Measurements from ENCODE around the gene EVX2. TPM values are rescaled to one million over a fixed set of nuclear protein-coding genes. Genes with fewer than 3 reads are reported as not detected.

The EVX2 gene
- total and polyA plus RNA-seq, 2 of the 13 experiments (the other 11 are each of a cell fraction or from before 2014, with no cell fraction given): not detected

DNA sequence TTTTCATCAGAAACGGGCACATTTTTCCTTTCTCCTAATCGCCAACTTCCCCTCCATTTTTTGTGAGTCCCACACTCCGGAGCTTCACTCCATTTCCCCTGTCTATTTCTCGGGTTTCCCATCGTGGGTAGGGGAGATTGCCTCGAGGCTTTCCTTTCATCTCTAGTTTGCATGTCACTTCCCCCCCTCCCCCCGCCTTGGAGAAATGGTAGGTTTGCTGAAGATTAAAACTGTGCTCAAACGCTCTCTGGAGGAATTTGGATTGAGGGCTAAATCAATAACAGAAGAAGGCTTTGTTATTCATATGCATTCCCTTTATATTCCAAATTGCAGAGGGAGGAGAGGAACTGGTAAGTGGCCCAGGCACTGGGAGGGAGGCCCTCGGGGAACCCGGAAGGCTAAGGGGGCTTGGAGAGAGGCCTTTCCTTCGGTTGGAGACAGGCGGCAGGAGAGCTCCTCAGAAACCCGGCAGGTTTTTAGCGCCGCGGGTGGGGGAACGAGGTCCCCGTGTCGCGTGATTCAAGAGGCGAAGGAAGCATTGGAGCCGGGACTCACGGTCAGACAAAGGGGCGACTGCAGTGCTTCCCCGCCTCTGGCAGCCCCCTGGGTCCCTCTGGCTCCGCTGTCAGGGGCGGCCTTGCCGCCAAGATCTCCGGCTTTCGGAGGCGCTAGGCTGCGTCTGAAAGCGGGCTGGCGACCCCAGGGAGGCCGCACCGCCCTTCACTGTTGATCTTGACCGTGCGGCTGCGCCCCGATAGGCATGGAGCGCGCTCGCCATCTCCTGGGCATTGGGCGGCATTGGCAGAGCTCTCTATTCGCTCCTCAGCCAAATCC is 13.4 kb upstream of the EVX2 start (continued):
- no peak for TF ChIP-seq ZNF670 (CRISPR knock-in tag; IDR thresholded peaks at IDR 0.05; ENCODE audit: borderline replicate concordance)
- no peak for TF ChIP-seq ZNF260 (CRISPR knock-in tag; IDR thresholded peaks at IDR 0.05; ENCODE audit: borderline replicate concordance, low read depth)
- TF ChIP-seq ETV5 (CRISPR knock-in tag; IDR thresholded peaks at IDR 0.05; ENCODE audit: borderline replicate concordance): no peak
- TF ChIP-seq TGIF2 (CRISPR knock-in tag; IDR thresholded peaks at IDR 0.05): no peak
- no peak; the same call in 1 of the 2 replicates for TF ChIP-seq ZNF350 (CRISPR knock-in tag; IDR thresholded peaks at IDR 0.05; ENCODE audit: borderline replicate concordance, low read depth)
- TF ChIP-seq ZNF253 (CRISPR knock-in tag; IDR thresholded peaks at IDR 0.05; ENCODE audit: borderline replicate concordance): no peak
- peak; percentile 83; the same call in 1 of the 2 replicates for TF ChIP-seq ZNF776 (CRISPR knock-in tag; IDR thresholded peaks at IDR 0.05)
- TF ChIP-seq SALL1 (CRISPR knock-in tag; IDR thresholded peaks at IDR 0.05): peak; percentile 70
- no peak for TF ChIP-seq ZNF331 (CRISPR knock-in tag; IDR thresholded peaks at IDR 0.05)
- TF ChIP-seq CHCHD3 (CRISPR knock-in tag; IDR thresholded peaks at IDR 0.05): no peak
- TF ChIP-seq ZFP62 (CRISPR knock-in tag; IDR thresholded peaks at IDR 0.05): no peak
- TF ChIP-seq RBFOX2 (IDR thresholded peaks at IDR 0.05; ENCODE audit: low read depth, low read length): no peak
- no peak for TF ChIP-seq NR2F6 (IDR thresholded peaks at IDR 0.05)
- peak; percentile 22; the same call in 1 of the 2 replicates for TF ChIP-seq NR2F6 (CRISPR knock-in tag; IDR thresholded peaks at IDR 0.05)
- TF ChIP-seq NCOR1 (IDR thresholded peaks at IDR 0.05; ENCODE audit: borderline replicate concordance, low read length): no peak
- no peak for TF ChIP-seq HMGA1 (CRISPR knock-in tag; conservative IDR thresholded peaks at IDR 0.05)
- TF ChIP-seq, protein P1, sequence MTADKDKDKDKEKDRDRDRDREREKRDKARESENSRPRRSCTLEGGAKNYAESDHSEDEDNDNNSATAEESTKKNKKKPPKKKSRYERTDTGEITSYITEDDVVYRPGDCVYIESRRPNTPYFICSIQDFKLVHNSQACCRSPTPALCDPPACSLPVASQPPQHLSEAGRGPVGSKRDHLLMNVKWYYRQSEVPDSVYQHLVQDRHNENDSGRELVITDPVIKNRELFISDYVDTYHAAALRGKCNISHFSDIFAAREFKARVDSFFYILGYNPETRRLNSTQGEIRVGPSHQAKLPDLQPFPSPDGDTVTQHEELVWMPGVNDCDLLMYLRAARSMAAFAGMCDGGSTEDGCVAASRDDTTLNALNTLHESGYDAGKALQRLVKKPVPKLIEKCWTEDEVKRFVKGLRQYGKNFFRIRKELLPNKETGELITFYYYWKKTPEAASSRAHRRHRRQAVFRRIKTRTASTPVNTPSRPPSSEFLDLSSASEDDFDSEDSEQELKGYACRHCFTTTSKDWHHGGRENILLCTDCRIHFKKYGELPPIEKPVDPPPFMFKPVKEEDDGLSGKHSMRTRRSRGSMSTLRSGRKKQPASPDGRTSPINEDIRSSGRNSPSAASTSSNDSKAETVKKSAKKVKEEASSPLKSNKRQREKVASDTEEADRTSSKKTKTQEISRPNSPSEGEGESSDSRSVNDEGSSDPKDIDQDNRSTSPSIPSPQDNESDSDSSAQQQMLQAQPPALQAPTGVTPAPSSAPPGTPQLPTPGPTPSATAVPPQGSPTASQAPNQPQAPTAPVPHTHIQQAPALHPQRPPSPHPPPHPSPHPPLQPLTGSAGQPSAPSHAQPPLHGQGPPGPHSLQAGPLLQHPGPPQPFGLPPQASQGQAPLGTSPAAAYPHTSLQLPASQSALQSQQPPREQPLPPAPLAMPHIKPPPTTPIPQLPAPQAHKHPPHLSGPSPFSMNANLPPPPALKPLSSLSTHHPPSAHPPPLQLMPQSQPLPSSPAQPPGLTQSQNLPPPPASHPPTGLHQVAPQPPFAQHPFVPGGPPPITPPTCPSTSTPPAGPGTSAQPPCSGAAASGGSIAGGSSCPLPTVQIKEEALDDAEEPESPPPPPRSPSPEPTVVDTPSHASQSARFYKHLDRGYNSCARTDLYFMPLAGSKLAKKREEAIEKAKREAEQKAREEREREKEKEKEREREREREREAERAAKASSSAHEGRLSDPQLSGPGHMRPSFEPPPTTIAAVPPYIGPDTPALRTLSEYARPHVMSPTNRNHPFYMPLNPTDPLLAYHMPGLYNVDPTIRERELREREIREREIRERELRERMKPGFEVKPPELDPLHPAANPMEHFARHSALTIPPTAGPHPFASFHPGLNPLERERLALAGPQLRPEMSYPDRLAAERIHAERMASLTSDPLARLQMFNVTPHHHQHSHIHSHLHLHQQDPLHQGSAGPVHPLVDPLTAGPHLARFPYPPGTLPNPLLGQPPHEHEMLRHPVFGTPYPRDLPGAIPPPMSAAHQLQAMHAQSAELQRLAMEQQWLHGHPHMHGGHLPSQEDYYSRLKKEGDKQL (CRISPR knock-in tag; IDR thresholded peaks at IDR 0.05; ENCODE audit: low read depth): no peak
- TF ChIP-seq, protein P2, sequence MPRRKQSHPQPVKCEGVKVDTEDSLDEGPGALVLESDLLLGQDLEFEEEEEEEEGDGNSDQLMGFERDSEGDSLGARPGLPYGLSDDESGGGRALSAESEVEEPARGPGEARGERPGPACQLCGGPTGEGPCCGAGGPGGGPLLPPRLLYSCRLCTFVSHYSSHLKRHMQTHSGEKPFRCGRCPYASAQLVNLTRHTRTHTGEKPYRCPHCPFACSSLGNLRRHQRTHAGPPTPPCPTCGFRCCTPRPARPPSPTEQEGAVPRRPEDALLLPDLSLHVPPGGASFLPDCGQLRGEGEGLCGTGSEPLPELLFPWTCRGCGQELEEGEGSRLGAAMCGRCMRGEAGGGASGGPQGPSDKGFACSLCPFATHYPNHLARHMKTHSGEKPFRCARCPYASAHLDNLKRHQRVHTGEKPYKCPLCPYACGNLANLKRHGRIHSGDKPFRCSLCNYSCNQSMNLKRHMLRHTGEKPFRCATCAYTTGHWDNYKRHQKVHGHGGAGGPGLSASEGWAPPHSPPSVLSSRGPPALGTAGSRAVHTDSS (CRISPR knock-in tag; conservative IDR thresholded peaks at IDR 0.05): no peak
- TF ChIP-seq AHR (CRISPR knock-in tag; IDR thresholded peaks at IDR 0.05): peak; percentile 83; the same call in 1 of the 2 replicates
- no peak for TF ChIP-seq PAWR (CRISPR knock-in tag; IDR thresholded peaks at IDR 0.05; ENCODE audit: borderline replicate concordance)
- no peak for TF ChIP-seq ARNTL (CRISPR knock-in tag; IDR thresholded peaks at IDR 0.05)
- no peak for TF ChIP-seq NFIB (CRISPR knock-in tag; IDR thresholded peaks at IDR 0.05; ENCODE audit: borderline replicate concordance)
- no peak for TF ChIP-seq KLF13 (CRISPR knock-in tag; IDR thresholded peaks at IDR 0.05)
- TF ChIP-seq, protein P3, sequence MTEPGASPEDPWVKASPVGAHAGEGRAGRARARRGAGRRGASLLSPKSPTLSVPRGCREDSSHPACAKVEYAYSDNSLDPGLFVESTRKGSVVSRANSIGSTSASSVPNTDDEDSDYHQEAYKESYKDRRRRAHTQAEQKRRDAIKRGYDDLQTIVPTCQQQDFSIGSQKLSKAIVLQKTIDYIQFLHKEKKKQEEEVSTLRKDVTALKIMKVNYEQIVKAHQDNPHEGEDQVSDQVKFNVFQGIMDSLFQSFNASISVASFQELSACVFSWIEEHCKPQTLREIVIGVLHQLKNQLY (CRISPR knock-in tag; IDR thresholded peaks at IDR 0.05): no peak
- TF ChIP-seq ZNF282 (IDR thresholded peaks at IDR 0.05; ENCODE audit: partially characterized antibody): no peak

All from HepG2 (cell line).